ENCODE measurements around the gene RFX6.

RFX6 gene

GRCh38 chr6:116938305-116938704 is 61.3 kb downstream of the RFX6 start:
- ChIA-PET POLR2A (no interaction called here), CTCF (no interaction called here)
- DNase-seq (ENCODE audit: extremely low spot score), result no peak
- no peak for TF ChIP-seq CTCF (IDR thresholded peaks at IDR 0.05; ENCODE audit: control extremely low read depth, extremely low read depth, low read depth, missing control alignments)

GRCh38 chr6:116941727-116942126 is 64.7 kb downstream of the RFX6 start:
- CTCF ChIA-PET, result no interaction called here
- no peak for TF ChIP-seq CTCF (IDR thresholded peaks at IDR 0.05; ENCODE audit: control extremely low read depth, extremely low read depth, low read depth, missing control alignments)
- DNase-seq (ENCODE audit: extremely low spot score), result no peak
- POLR2A ChIA-PET, result no interaction called here

- CTCF ChIA-PET, result no interaction called here
- DNase-seq (ENCODE audit: extremely low spot score), result no peak
- no peak for TF ChIP-seq CTCF (IDR thresholded peaks at IDR 0.05; ENCODE audit: control extremely low read depth, extremely low read depth, low read depth, missing control alignments)
- POLR2A ChIA-PET, result no interaction called here
These were observed 68.8 kb downstream of the RFX6 start for GRCh38 chr6:116945809-116946208.

- TF ChIP-seq CTCF (IDR thresholded peaks at IDR 0.05; ENCODE audit: control extremely low read depth, extremely low read depth, low read depth, missing control alignments), result no peak
- DNase-seq (ENCODE audit: extremely low spot score), result no peak
- ChIA-PET CTCF (no interaction called here), POLR2A (no interaction called here)
These were observed 71.7 kb downstream of the RFX6 start for GRCh38 chr6:116948533-116949304.

- no peak for TF ChIP-seq CTCF (IDR thresholded peaks at IDR 0.05; ENCODE audit: control extremely low read depth, extremely low read depth, low read depth, missing control alignments)
- ChIA-PET CTCF (no interaction called here), POLR2A (no interaction called here)
- no peak for DNase-seq (ENCODE audit: extremely low spot score)
These were observed 72.9 kb downstream of the RFX6 start for GRCh38 chr6:116949964-116950363.

- ChIA-PET POLR2A (no interaction called here), CTCF (interaction anchor here (1.0 kb wide), 1 partner anchor 9 kb away, joined by 3 read pairs; no protein-coding TSS in a partner anchor)
- DNase-seq (ENCODE audit: extremely low spot score), result no peak
- TF ChIP-seq CTCF (IDR thresholded peaks at IDR 0.05; ENCODE audit: control extremely low read depth, extremely low read depth, low read depth, missing control alignments), result no peak
These were observed 77.3 kb downstream of the RFX6 start for GRCh38 chr6:116954335-116954734.
